Thoracic aorta (tissue), 2 donors: Measurements from ENCODE around the gene ADAMTS17. TPM values are rescaled to one million over a fixed set of nuclear protein-coding genes. Genes with fewer than 3 reads are reported as not detected.
"Not testable (repeated sequence)": the region's sequence is repeated elsewhere in the genome, so short reads cannot be mapped to it uniquely, and the experiment has no call there.

ENCODE experiments used
- ATAC-seq: fragments of 150-250 bp; one replicate; pipeline ENCODE4 v1.8.0; 2017; ENCODE audit warnings: low read depth; ENCODE audit not compliant: insufficient number of reproducible peaks, low FRiP score
- DNase-seq: peaks from one replicate; pipeline ENCODE4 v3.0.0-alpha.2; 2020; ENCODE audit warnings: low spot score
- H3K27ac ChIP-seq, 2 donors: fragments of 200-600 bp; sonication (generic); 1 replicate in 1 of 2; 2 replicates in 1 of 2; pipeline ENCODE4 v1.5.1; 2016; ENCODE audit warnings: mild to moderate bottlenecking in 2 of 2, moderate library complexity in 2 of 2
- H3K27me3 ChIP-seq: fragments of 200-600 bp; sonication (generic); replicated peaks from 2 replicates; pipeline ENCODE4 v1.6.0; 2016; ENCODE audit warnings: mild to moderate bottlenecking; ENCODE audit not compliant: insufficient read depth
- H3K36me3 ChIP-seq: fragments of 200-600 bp; sonication (generic); one replicate; pipeline ENCODE4 v1.5.1; 2016
- H3K4me1 ChIP-seq, 2 donors: fragments of 200-600 bp; sonication (generic); 1 replicate in 1 of 2; 2 replicates in 1 of 2; pipeline versions ENCODE4 v1.5.1 to v1.6.0; 2016; ENCODE audit warnings: low read depth in 2 of 2, mild to moderate bottlenecking in 1 of 2; ENCODE audit not compliant: control insufficient read depth in 1 of 2
- H3K4me3 ChIP-seq: fragments of 200-600 bp; sonication (generic); 2 replicates; pipeline ENCODE4 v1.5.1; 2016; ENCODE audit warnings: mild to moderate bottlenecking
- H3K9me3 ChIP-seq: fragments of 200-600 bp; sonication (generic); 2 replicates; pipeline ENCODE4 v1.5.1; 2016
- CTCF ChIP-seq: fragments of 200-600 bp; sonication (generic); IDR thresholded peaks from one replicate; pipeline ENCODE4 v1.5.1; 2019; ENCODE audit warnings: antibody characterized with exemption
- total RNA-seq, 2 donors: library from RNA; depleted of rRNA; stranded (reverse); fragments of >200 nt; gene quantifications; one replicate each; pipeline versions ENCODE4 v1.1.0 to v1.2.3, GENCODE V29; 2016

ADAMTS17 gene
- total RNA-seq, 2 donors from 2014 or later: 2.8 to 8.1 TPM

GRCh38 chr15:99932676-99933402, 408.9 kb downstream of the ADAMTS17 start:
- no peak for TF ChIP-seq CTCF
- DNase-seq: no peak
- Histone ChIP-seq H3K27me3 (no peaks in the 10 kb centered on the region), H3K4me3 (no peak overlapping the region), H3K4me1 (peaks cover 0 to 7% of the 10 kb centered on the region in 2 donors), H3K9me3 (no peaks in the 10 kb centered on the region), H3K36me3 (no peaks in the 10 kb centered on the region), H3K27ac (no peak overlapping the region)
- no peak for ATAC-seq

GRCh38 chr15:99931703-99932603, 409.8 kb downstream of the ADAMTS17 start:
- Histone ChIP-seq H3K36me3 (no peaks in the 10 kb centered on the region), H3K4me3 (no peak overlapping the region), H3K4me1 (peaks cover 0 to 7% of the 10 kb centered on the region in 2 donors), H3K27me3 (no peaks in the 10 kb centered on the region), H3K27ac (no peak overlapping the region), H3K9me3 (no peaks in the 10 kb centered on the region)
- DNase-seq (no peak), ATAC-seq (no peak)
- no peak for TF ChIP-seq CTCF

- no peaks in the 10 kb centered on the region for H3K36me3 ChIP-seq
- no peak for TF ChIP-seq CTCF
- DNase-seq (no peak), ATAC-seq (no peak)
- H3K4me1 ChIP-seq: peaks cover 3 to 11% of the 10 kb centered on the region in 2 donors
- H3K9me3 ChIP-seq: no peaks in the 10 kb centered on the region
- H3K4me3 ChIP-seq: no peak overlapping the region
- H3K27me3 ChIP-seq: no peaks in the 10 kb centered on the region
- H3K27ac ChIP-seq: no peak overlapping the region
Observed at GRCh38 chr15:99930696-99931095, 411.1 kb downstream of the ADAMTS17 start.

- Histone ChIP-seq H3K4me3 (no peak overlapping the region), H3K4me1 (peaks cover 3 to 12% of the 10 kb centered on the region in 2 donors), H3K27ac (no peak overlapping the region), H3K36me3 (no peaks in the 10 kb centered on the region), H3K27me3 (no peaks in the 10 kb centered on the region), H3K9me3 (no peaks in the 10 kb centered on the region)
- TF ChIP-seq CTCF: no peak
- DNase-seq (no peak), ATAC-seq (no peak)
Observed at GRCh38 chr15:99929266-99929665, 412.5 kb downstream of the ADAMTS17 start.

GRCh38 chr15:99928429-99928981, 413.3 kb downstream of the ADAMTS17 start:
- Histone ChIP-seq H3K4me3 (peak overlapping the region; percentile 66), H3K9me3 (no peaks in the 10 kb centered on the region), H3K27ac (peak overlapping the region; percentile 41 to 42), H3K36me3 (no peaks in the 10 kb centered on the region), H3K4me1 (peaks cover 3 to 12% of the 10 kb centered on the region in 2 donors), H3K27me3 (no peaks in the 10 kb centered on the region)
- DNase-seq: peak; percentile 51
- peak; percentile 67 for ATAC-seq
- peak; percentile 69 for TF ChIP-seq CTCF

- not testable (repeated sequence) for H3K9me3 ChIP-seq, H3K36me3 ChIP-seq, H3K4me3 ChIP-seq, ATAC-seq, H3K27me3 ChIP-seq, H3K27ac ChIP-seq, DNase-seq
- peaks cover 3 to 12% of the 10 kb centered on the region in 2 donors for H3K4me1 ChIP-seq
Observed at GRCh38 chr15:99926532-99926931, 415.2 kb downstream of the ADAMTS17 start.
